NCI-H69 (cell line): Measurements from ENCODE around the gene SNRNP25.
A peak's percentile ranks its signal among the peaks of the same experiment; 100 is the strongest.

ENCODE experiments used
- DNase-seq: peaks from one replicate; lab custom pipeline; 2025; lab: John Stamatoyannopoulos, UW

The SNRNP25 gene

DNA sequence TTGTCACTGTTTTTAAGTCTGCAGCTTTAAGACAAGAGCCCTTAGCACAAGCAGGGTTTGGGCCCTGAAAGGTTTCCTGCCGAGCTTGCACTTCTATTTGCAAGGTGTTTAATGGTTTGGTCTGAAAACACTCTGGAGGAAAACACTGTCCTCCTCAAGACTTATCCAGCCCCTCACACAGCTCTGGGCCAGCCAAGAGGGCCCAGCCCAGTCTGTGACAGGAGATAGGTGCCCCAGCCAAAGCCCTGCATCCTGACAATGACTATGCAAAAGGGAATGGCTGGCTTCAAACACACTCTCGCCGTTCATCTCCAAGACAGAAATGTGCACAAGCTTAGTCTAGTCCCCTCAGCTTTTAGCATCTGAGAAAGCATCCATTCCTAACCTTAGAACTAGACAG is 51.3 kb downstream of the SNRNP25 start:
- no peak for DNase-seq

DNA sequence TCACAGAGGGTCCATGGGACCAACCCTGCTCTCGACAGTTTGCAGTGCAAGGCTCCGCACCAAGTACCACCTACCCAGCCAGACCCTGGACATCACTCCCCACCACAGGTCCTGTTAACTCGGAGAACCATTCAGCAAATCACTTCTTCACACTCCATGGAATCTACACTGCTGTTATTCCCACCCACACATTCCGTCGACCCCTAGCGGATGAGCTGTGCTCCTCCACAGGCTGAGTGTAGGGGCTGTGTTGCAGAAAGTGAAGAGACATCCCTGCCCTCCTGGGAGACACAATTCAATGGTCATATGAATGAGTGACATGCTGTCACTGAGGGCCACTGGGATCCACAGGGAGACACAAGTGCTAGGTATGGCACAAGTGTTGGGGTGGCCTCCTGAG is 51.9 kb downstream of the SNRNP25 start:
- no peak for DNase-seq

DNA sequence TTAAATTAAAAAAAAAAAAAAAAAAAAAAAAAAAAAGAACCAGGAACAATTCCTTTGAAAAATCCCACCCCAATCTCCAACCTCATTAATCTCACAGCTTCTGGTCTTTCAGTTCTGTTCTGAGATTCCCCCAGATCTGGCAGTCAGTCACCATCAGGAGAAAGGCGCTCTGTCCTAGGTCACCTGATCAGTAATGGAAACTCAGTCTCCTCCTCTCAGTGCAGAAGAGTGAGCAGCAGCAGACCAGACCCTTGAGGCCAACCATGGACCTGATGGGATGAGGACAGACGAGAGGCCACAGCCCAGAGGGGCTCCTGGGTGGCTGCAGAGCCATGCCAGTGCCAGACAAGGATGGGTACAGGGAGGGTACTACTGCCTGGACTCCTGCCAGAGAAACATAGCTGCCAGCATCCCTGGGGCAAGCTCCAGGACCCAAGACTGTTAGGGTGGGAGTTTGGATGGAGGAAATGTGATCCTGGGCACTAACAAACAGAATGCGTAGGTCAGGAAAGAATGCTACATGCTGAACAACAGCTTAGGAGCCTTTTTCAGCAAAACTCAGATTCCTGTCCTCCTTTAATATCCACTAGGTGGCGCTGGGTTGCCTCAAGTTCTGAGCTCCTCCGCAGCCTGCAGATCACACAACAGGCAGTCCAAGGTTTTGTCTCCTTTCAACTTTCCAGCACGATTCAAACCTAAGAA is 53.1 kb downstream of the SNRNP25 start:
- DNase-seq, result peak; percentile 83
